ENCODE measurements around the gene ST7.
A peak's percentile ranks its signal among the peaks of the same experiment; 100 is the strongest.

The ST7 gene

GRCh38 chr7:116986611-116987565, 33.6 kb downstream of the ST7 start:
- H3K27ac ChIP-seq (ENCODE audit: low read depth, low read length), result no peak overlapping the region
- H3K4me3 ChIP-seq (ENCODE audit: low read length), result no peak overlapping the region
- H3K27me3 ChIP-seq (ENCODE audit: control insufficient read depth, insufficient read depth, low read length), result no peaks in the 10 kb centered on the region
- H3K4me1 ChIP-seq (ENCODE audit: control insufficient read depth, insufficient read depth, low read length), result no peaks in the 10 kb centered on the region
- H3K36me3 ChIP-seq (ENCODE audit: control insufficient read depth, insufficient read depth, low read length), result no peaks in the 10 kb centered on the region
- no peak overlapping the region for H3K9ac ChIP-seq (ENCODE audit: low read length)

- Histone ChIP-seq H3K9ac (ENCODE audit: low read length) (no peak overlapping the region), H3K27ac (ENCODE audit: low read depth, low read length) (no peak overlapping the region), H3K27me3 (ENCODE audit: control insufficient read depth, insufficient read depth, low read length) (no peaks in the 10 kb centered on the region), H3K4me3 (ENCODE audit: low read length) (no peak overlapping the region), H3K36me3 (ENCODE audit: control insufficient read depth, insufficient read depth, low read length) (no peaks in the 10 kb centered on the region), H3K4me1 (ENCODE audit: control insufficient read depth, insufficient read depth, low read length) (no peaks in the 10 kb centered on the region)
These were observed 35.2 kb downstream of the ST7 start for GRCh38 chr7:116988363-116988989.

GRCh38 chr7:116990056-116990455, 36.8 kb downstream of the ST7 start:
- no peaks in the 10 kb centered on the region for H3K4me1 ChIP-seq (ENCODE audit: control insufficient read depth, insufficient read depth, low read length)
- no peak overlapping the region for H3K4me3 ChIP-seq (ENCODE audit: low read length)
- H3K36me3 ChIP-seq (ENCODE audit: control insufficient read depth, insufficient read depth, low read length), result no peaks in the 10 kb centered on the region
- H3K27me3 ChIP-seq (ENCODE audit: control insufficient read depth, insufficient read depth, low read length), result no peaks in the 10 kb centered on the region
- H3K9ac ChIP-seq (ENCODE audit: low read length), result no peak overlapping the region
- H3K27ac ChIP-seq (ENCODE audit: low read depth, low read length), result no peak overlapping the region

- H3K4me1 ChIP-seq (ENCODE audit: control insufficient read depth, insufficient read depth, low read length), result no peaks in the 10 kb centered on the region
- no peak overlapping the region for H3K9ac ChIP-seq (ENCODE audit: low read length)
- H3K27ac ChIP-seq (ENCODE audit: low read depth, low read length), result no peak overlapping the region
- no peak overlapping the region for H3K4me3 ChIP-seq (ENCODE audit: low read length)
- H3K36me3 ChIP-seq (ENCODE audit: control insufficient read depth, insufficient read depth, low read length), result no peaks in the 10 kb centered on the region
- H3K27me3 ChIP-seq (ENCODE audit: control insufficient read depth, insufficient read depth, low read length), result no peaks in the 10 kb centered on the region
These were observed 37.9 kb downstream of the ST7 start for GRCh38 chr7:116991233-116991632.

- Histone ChIP-seq H3K9ac (ENCODE audit: low read length) (no peak overlapping the region), H3K36me3 (ENCODE audit: control insufficient read depth, insufficient read depth, low read length) (no peaks in the 10 kb centered on the region), H3K27me3 (ENCODE audit: control insufficient read depth, insufficient read depth, low read length) (no peaks in the 10 kb centered on the region), H3K27ac (ENCODE audit: low read depth, low read length) (no peak overlapping the region), H3K4me1 (ENCODE audit: control insufficient read depth, insufficient read depth, low read length) (no peaks in the 10 kb centered on the region), H3K4me3 (ENCODE audit: low read length) (no peak overlapping the region)
These were observed 41.3 kb downstream of the ST7 start for GRCh38 chr7:116994611-116995010.

- Histone ChIP-seq H3K4me3 (ENCODE audit: low read length) (no peak overlapping the region), H3K36me3 (ENCODE audit: control insufficient read depth, insufficient read depth, low read length) (no peaks in the 10 kb centered on the region), H3K9ac (ENCODE audit: low read length) (no peak overlapping the region), H3K4me1 (ENCODE audit: control insufficient read depth, insufficient read depth, low read length) (no peaks in the 10 kb centered on the region), H3K27ac (ENCODE audit: low read depth, low read length) (no peak overlapping the region), H3K27me3 (ENCODE audit: control insufficient read depth, insufficient read depth, low read length) (no peaks in the 10 kb centered on the region)
These were observed 44.7 kb downstream of the ST7 start for GRCh38 chr7:116997972-116998371.

GRCh38 chr7:116998567-116999175, 45.4 kb downstream of the ST7 start:
- no peak overlapping the region for H3K27ac ChIP-seq (ENCODE audit: low read depth, low read length)
- no peaks in the 10 kb centered on the region for H3K4me1 ChIP-seq (ENCODE audit: control insufficient read depth, insufficient read depth, low read length)
- no peak overlapping the region for H3K9ac ChIP-seq (ENCODE audit: low read length)
- no peaks in the 10 kb centered on the region for H3K36me3 ChIP-seq (ENCODE audit: control insufficient read depth, insufficient read depth, low read length)
- H3K4me3 ChIP-seq (ENCODE audit: low read length), result no peak overlapping the region
- no peaks in the 10 kb centered on the region for H3K27me3 ChIP-seq (ENCODE audit: control insufficient read depth, insufficient read depth, low read length)

- Histone ChIP-seq H3K27ac (ENCODE audit: low read depth, low read length) (no peak overlapping the region), H3K4me1 (ENCODE audit: control insufficient read depth, insufficient read depth, low read length) (no peaks in the 10 kb centered on the region), H3K4me3 (ENCODE audit: low read length) (no peak overlapping the region), H3K9ac (ENCODE audit: low read length) (no peak overlapping the region), H3K36me3 (ENCODE audit: control insufficient read depth, insufficient read depth, low read length) (no peaks in the 10 kb centered on the region), H3K27me3 (ENCODE audit: control insufficient read depth, insufficient read depth, low read length) (no peaks in the 10 kb centered on the region)
These were observed 46.0 kb downstream of the ST7 start for GRCh38 chr7:116999311-116999710.

- Histone ChIP-seq H3K27ac (ENCODE audit: low read depth, low read length) (no peak overlapping the region), H3K4me3 (ENCODE audit: low read length) (no peak overlapping the region), H3K36me3 (ENCODE audit: control insufficient read depth, insufficient read depth, low read length) (no peaks in the 10 kb centered on the region), H3K4me1 (ENCODE audit: control insufficient read depth, insufficient read depth, low read length) (no peaks in the 10 kb centered on the region), H3K9ac (ENCODE audit: low read length) (no peak overlapping the region), H3K27me3 (ENCODE audit: control insufficient read depth, insufficient read depth, low read length) (no peaks in the 10 kb centered on the region)
These were observed 48.0 kb downstream of the ST7 start for GRCh38 chr7:117001283-117001682.

- no peaks in the 10 kb centered on the region for H3K36me3 ChIP-seq (ENCODE audit: control insufficient read depth, insufficient read depth, low read length)
- H3K27ac ChIP-seq (ENCODE audit: low read depth, low read length), result no peak overlapping the region
- H3K27me3 ChIP-seq (ENCODE audit: control insufficient read depth, insufficient read depth, low read length), result no peaks in the 10 kb centered on the region
- H3K9ac ChIP-seq (ENCODE audit: low read length), result no peak overlapping the region
- H3K4me1 ChIP-seq (ENCODE audit: control insufficient read depth, insufficient read depth, low read length), result peaks cover 6% of the 10 kb centered on the region
- no peak overlapping the region for H3K4me3 ChIP-seq (ENCODE audit: low read length)
These were observed 51.6 kb downstream of the ST7 start for GRCh38 chr7:117004899-117005298.

- Histone ChIP-seq H3K27ac (ENCODE audit: low read depth, low read length) (no peak overlapping the region), H3K9ac (ENCODE audit: low read length) (no peak overlapping the region), H3K4me1 (ENCODE audit: control insufficient read depth, insufficient read depth, low read length) (peaks cover 8% of the 10 kb centered on the region), H3K36me3 (ENCODE audit: control insufficient read depth, insufficient read depth, low read length) (no peaks in the 10 kb centered on the region), H3K4me3 (ENCODE audit: low read length) (no peak overlapping the region), H3K27me3 (ENCODE audit: control insufficient read depth, insufficient read depth, low read length) (no peaks in the 10 kb centered on the region)
These were observed 52.1 kb downstream of the ST7 start for GRCh38 chr7:117005449-117005848.

- Histone ChIP-seq H3K36me3 (ENCODE audit: control insufficient read depth, insufficient read depth, low read length) (no peaks in the 10 kb centered on the region), H3K4me1 (ENCODE audit: control insufficient read depth, insufficient read depth, low read length) (peaks cover 8% of the 10 kb centered on the region), H3K27me3 (ENCODE audit: control insufficient read depth, insufficient read depth, low read length) (no peaks in the 10 kb centered on the region), H3K27ac (ENCODE audit: low read depth, low read length) (peak overlapping the region; percentile 6), H3K9ac (ENCODE audit: low read length) (no peak overlapping the region), H3K4me3 (ENCODE audit: low read length) (no peak overlapping the region)
These were observed 53.8 kb downstream of the ST7 start for GRCh38 chr7:117006907-117007684.

Measured in rectal smooth muscle tissue (tissue), 1 donor.